ENCODE data around the gene SH3BGRL3.

The SH3BGRL3 gene

DNA sequence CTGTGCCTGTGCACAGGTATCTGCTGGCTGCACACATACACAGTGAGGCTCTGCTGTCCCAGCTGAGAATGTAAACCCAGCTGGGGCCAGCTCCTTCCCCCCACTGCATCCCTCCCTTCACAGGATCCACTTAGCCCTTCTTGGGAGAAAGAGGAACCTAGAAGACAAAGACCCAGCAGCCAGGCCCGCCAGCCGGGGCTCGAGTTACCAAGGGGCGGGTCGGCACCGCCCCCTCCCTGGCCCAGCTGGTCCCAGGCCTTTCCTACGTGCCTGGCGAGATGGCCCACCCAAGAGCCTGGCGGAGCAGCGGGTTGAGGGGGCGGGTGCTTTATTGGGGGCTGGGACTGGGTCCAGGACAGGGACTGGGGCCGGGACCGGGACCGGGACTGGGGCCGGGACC is 2.1 kb downstream of the SH3BGRL3 start:
- peak in 2 of 3 donors; percentile 74 to 76 for DNase-seq
- ChIA-PET CTCF (interaction anchor here (9.2 kb wide), 1 partner anchor 38 kb away, joined by 152 read pairs; the partner anchor contains the start of gene CD52), POLR2A (interaction anchor here (0.5 to 2.5 kb wide), 4 partner anchors 18 to 37 kb away, joined by 3 to 7 read pairs (median 4); partner anchors contain the start of gene CD52)
- Histone ChIP-seq H3K27ac (ENCODE audit: insufficient read depth in 1 of 2, low read depth in 1 of 2, low read length in 2 of 2, poor library complexity in 1 of 2, severe bottlenecking in 2 of 2) (peak overlapping the region; percentile 29 to 93), H3K4me3 (ENCODE audit: control insufficient read depth in 1 of 7, extremely low read depth in 1 of 7, insufficient read depth in 4 of 7, low read depth in 2 of 7, low read length in 6 of 7) (peak overlapping the region in 4 of 7 experiments; percentile 59 to 84 (median 78)), H3K27me3 (replicated peaks in 2 of 5; ENCODE audit: control insufficient read depth in 4 of 5, insufficient read depth in 5 of 5, low read length in 4 of 5) (no peaks in the 10 kb centered on the region), H3K9me3 (ENCODE audit: control extremely low read depth in 1 of 5, control insufficient read depth in 4 of 5, insufficient read depth in 2 of 5, low read depth in 1 of 5, low read length in 4 of 5) (no peaks in the 10 kb centered on the region), H3K4me1 (ENCODE audit: control extremely low read depth in 1 of 4, control insufficient read depth in 4 of 4, insufficient read depth in 4 of 4, low read length in 3 of 4) (peaks cover 23 to 98% (median 96%) of the 10 kb centered on the region in 4 experiments), H3K36me3 (ENCODE audit: control insufficient read depth in 4 of 4, insufficient read depth in 4 of 4, low read length in 3 of 4) (peaks cover 4 to 43% (median 21%) of the 10 kb centered on the region in 4 experiments)
- 26% methylated on average over 8 of the region's 15 CpGs for WGBS (ENCODE audit: insufficient coverage)

DNA sequence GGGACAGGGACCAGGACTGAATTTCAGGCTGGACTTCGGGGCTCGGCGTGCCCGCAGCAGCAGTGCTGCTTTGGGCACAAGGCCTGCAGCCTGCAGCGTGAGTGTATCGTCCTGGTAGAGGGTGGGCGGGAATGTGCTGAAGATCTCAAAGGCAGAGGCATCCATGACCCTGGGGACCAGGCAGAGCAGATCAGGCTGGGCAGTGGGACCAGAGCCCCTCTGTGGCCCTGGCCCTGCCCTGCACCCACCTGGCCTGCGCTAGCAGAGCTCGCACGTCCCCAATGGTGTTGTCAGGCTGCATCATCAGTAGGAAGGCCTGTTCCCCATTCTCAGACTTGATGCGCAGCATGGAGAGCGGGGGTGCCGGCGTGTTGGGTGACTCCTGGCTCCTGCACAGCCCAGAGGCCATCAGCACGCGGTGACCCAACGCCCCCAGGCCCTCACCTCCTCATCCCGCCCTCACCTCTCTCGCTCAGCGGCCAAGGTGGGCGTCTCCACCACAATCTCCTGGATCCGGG is 2.6 kb downstream of the SH3BGRL3 start:
- CTCF ChIA-PET: interaction anchor here (8.8 to 9.2 kb wide), 2 partner anchors 37 to 38 kb away, joined by 152 to 161 read pairs; partner anchors contain the start of gene CD52
- POLR2A ChIA-PET: interaction anchor here (0.5 to 2.5 kb wide), 2 partner anchors 35 to 37 kb away, joined by 3 to 7 read pairs; partner anchors contain the start of gene CD52
- no peaks in the 10 kb centered on the region for H3K27me3 ChIP-seq (replicated peaks in 2 of 5; ENCODE audit: control insufficient read depth in 4 of 5, insufficient read depth in 5 of 5, low read length in 4 of 5)
- peaks cover 23 to 98% (median 96%) of the 10 kb centered on the region in 4 experiments for H3K4me1 ChIP-seq (ENCODE audit: control extremely low read depth in 1 of 4, control insufficient read depth in 4 of 4, insufficient read depth in 4 of 4, low read length in 3 of 4)
- H3K27ac ChIP-seq (ENCODE audit: insufficient read depth in 1 of 2, low read depth in 1 of 2, low read length in 2 of 2, poor library complexity in 1 of 2, severe bottlenecking in 2 of 2): peak overlapping the region; percentile 18 to 29
- no peaks in the 10 kb centered on the region for H3K9me3 ChIP-seq (ENCODE audit: control extremely low read depth in 1 of 5, control insufficient read depth in 4 of 5, insufficient read depth in 2 of 5, low read depth in 1 of 5, low read length in 4 of 5)
- WGBS (ENCODE audit: insufficient coverage): 90% methylated on average over 18 of the region's 22 CpGs
- H3K4me3 ChIP-seq (ENCODE audit: control insufficient read depth in 1 of 7, extremely low read depth in 1 of 7, insufficient read depth in 4 of 7, low read depth in 2 of 7, low read length in 6 of 7): peak overlapping the region in 1 of 7 experiments; percentile 26
- H3K36me3 ChIP-seq (ENCODE audit: control insufficient read depth in 4 of 4, insufficient read depth in 4 of 4, low read length in 3 of 4): peaks cover 0 to 38% (median 21%) of the 10 kb centered on the region in 4 experiments
- peak in 1 of 3 donors; percentile 14 for DNase-seq

DNA sequence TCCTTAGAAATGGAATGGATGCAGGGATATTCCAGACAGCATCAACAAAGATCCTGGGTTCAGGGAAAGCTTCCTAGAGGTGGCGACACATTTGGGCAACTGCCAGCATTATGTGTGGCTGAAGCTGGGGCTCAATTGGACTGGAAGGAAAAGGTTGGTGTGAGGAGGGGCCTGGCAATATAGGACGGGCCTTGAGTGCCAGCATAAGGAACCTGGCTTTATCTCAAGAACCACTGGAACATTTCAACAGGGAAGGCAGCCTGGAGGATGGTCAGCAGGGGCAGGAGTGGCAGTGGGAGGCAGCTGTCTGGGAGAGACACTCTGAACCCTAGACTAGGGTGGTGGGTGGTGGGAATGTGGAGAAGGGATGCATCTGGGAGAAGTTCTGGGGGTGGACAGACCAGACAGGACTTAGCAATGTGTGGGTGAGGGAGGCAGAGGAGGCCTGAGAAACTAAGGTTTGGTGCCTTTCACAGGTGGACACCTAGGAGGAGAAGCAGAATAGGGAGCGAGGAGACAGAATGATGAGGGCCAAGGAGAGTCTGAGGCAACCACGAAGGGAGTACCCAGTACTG is 3.5 kb downstream of the SH3BGRL3 start:
- no peaks in the 10 kb centered on the region for H3K27me3 ChIP-seq (replicated peaks in 2 of 5; ENCODE audit: control insufficient read depth in 4 of 5, insufficient read depth in 5 of 5, low read length in 4 of 5)
- DNase-seq: peak in 1 of 3 donors; percentile 13
- ChIA-PET CTCF (interaction anchor here (0.9 to 8.8 kb wide), 2 partner anchors 17 to 36 kb away, joined by 3 to 161 read pairs; partner anchors contain the start of gene CD52), POLR2A (interaction anchor here (0.7 to 2.5 kb wide), 3 partner anchors 35 to 49 kb away, joined by 3 to 8 read pairs (median 7); partner anchors contain the start of genes CD52 and CEP85)
- WGBS (ENCODE audit: insufficient coverage): 82% methylated on average over 4 of the region's 4 CpGs
- H3K4me3 ChIP-seq (ENCODE audit: control insufficient read depth in 1 of 7, extremely low read depth in 1 of 7, insufficient read depth in 4 of 7, low read depth in 2 of 7, low read length in 6 of 7): no peak overlapping the region
- H3K27ac ChIP-seq (ENCODE audit: insufficient read depth in 1 of 2, low read depth in 1 of 2, low read length in 2 of 2, poor library complexity in 1 of 2, severe bottlenecking in 2 of 2): peak overlapping the region; percentile 91 to 92
- H3K4me1 ChIP-seq (ENCODE audit: control extremely low read depth in 1 of 4, control insufficient read depth in 4 of 4, insufficient read depth in 4 of 4, low read length in 3 of 4): peaks cover 24 to 98% (median 96%) of the 10 kb centered on the region in 4 experiments
- H3K36me3 ChIP-seq (ENCODE audit: control insufficient read depth in 4 of 4, insufficient read depth in 4 of 4, low read length in 3 of 4): peaks cover 0 to 29% (median 18%) of the 10 kb centered on the region in 4 experiments
- H3K9me3 ChIP-seq (ENCODE audit: control extremely low read depth in 1 of 5, control insufficient read depth in 4 of 5, insufficient read depth in 2 of 5, low read depth in 1 of 5, low read length in 4 of 5): no peaks in the 10 kb centered on the region

GRCh38 chr1:26283871-26284596 is 4.1 kb downstream of the SH3BGRL3 start:
- ChIA-PET CTCF (interaction anchor here (0.9 to 10.7 kb wide), 8 partner anchors 7 to 90 kb away, joined by 3 to 161 read pairs (median 9); partner anchors contain the start of genes CD52, SH3BGRL3 and UBXN11), POLR2A (interaction anchor here (0.7 to 3.0 kb wide), 4 partner anchors 9 to 50 kb away, joined by 3 to 13 read pairs (median 8); partner anchors contain the start of genes CD52 and CEP85)
- Histone ChIP-seq H3K36me3 (ENCODE audit: control insufficient read depth in 4 of 4, insufficient read depth in 4 of 4, low read length in 3 of 4) (peaks cover 0 to 25% (median 18%) of the 10 kb centered on the region in 4 experiments), H3K4me3 (ENCODE audit: control insufficient read depth in 1 of 7, extremely low read depth in 1 of 7, insufficient read depth in 4 of 7, low read depth in 2 of 7, low read length in 6 of 7) (peak overlapping the region in 2 of 7 experiments; percentile 10 to 19), H3K9me3 (ENCODE audit: control extremely low read depth in 1 of 5, control insufficient read depth in 4 of 5, insufficient read depth in 2 of 5, low read depth in 1 of 5, low read length in 4 of 5) (no peaks in the 10 kb centered on the region), H3K4me1 (ENCODE audit: control extremely low read depth in 1 of 4, control insufficient read depth in 4 of 4, insufficient read depth in 4 of 4, low read length in 3 of 4) (peaks cover 22 to 98% (median 96%) of the 10 kb centered on the region in 4 experiments), H3K27ac (ENCODE audit: insufficient read depth in 1 of 2, low read depth in 1 of 2, low read length in 2 of 2, poor library complexity in 1 of 2, severe bottlenecking in 2 of 2) (peak overlapping the region; percentile 91 to 92), H3K27me3 (replicated peaks in 2 of 5; ENCODE audit: control insufficient read depth in 4 of 5, insufficient read depth in 5 of 5, low read length in 4 of 5) (no peaks in the 10 kb centered on the region)
- no peak for DNase-seq
- 95% methylated on average over 11 of the region's 12 CpGs for WGBS (ENCODE audit: insufficient coverage)

DNA sequence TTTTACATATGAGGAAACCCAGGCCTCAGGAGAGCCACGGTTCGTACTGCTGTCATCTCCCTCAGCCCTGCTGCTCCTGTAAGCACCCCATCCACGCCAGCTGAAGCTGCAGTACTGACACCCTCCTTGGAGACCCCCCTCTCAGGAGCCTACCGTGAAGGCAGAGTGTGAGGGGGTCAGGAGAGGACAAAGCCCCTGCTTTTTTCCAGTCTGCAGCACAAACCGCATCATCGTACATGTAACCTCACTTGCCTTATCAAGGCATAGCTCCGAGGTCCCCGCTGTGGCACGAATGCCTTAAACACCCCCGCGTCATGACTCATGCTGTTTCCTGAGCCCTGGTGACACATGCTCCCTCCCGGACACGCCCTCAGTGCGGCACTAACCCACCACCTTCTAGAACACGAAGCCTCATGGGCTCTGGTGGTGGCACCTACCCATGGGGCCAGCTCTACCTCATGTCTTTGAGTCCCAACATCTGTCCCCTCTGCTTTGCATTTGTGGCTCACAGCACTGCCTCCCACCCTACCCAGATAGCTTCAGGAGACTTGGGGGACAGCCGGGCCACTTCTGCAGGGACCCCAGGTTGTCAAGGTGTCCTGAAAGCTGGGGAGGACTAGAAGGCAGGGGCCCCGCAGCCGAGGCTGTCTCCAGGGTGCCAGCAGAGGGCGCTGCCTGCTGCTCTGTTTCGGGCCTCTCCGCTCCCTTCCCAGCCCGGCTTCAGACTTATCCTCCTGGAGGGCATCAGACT is 4.9 kb downstream of the SH3BGRL3 start:
- POLR2A ChIA-PET: interaction anchor here (0.6 to 3.0 kb wide), 4 partner anchors 9 to 107 kb away, joined by 3 to 13 read pairs (median 8); partner anchors contain the start of gene CD52
- H3K4me3 ChIP-seq (ENCODE audit: control insufficient read depth in 1 of 7, extremely low read depth in 1 of 7, insufficient read depth in 4 of 7, low read depth in 2 of 7, low read length in 6 of 7): peak overlapping the region in 3 of 7 experiments; percentile 7 to 19 (median 10)
- peaks cover 0 to 25% (median 18%) of the 10 kb centered on the region in 4 experiments for H3K36me3 ChIP-seq (ENCODE audit: control insufficient read depth in 4 of 4, insufficient read depth in 4 of 4, low read length in 3 of 4)
- CTCF ChIA-PET: interaction anchor here (0.7 to 10.7 kb wide), 15 partner anchors 8 to 115 kb away, joined by 3 to 161 read pairs (median 4); partner anchors contain the start of genes CD52, SH3BGRL3, UBXN11 and ZNF593
- DNase-seq: peak; percentile 99 to 100 (median 99)
- H3K27me3 ChIP-seq (replicated peaks in 2 of 5; ENCODE audit: control insufficient read depth in 4 of 5, insufficient read depth in 5 of 5, low read length in 4 of 5): no peaks in the 10 kb centered on the region
- peaks cover 19 to 98% (median 96%) of the 10 kb centered on the region in 4 experiments for H3K4me1 ChIP-seq (ENCODE audit: control extremely low read depth in 1 of 4, control insufficient read depth in 4 of 4, insufficient read depth in 4 of 4, low read length in 3 of 4)
- H3K27ac ChIP-seq (ENCODE audit: insufficient read depth in 1 of 2, low read depth in 1 of 2, low read length in 2 of 2, poor library complexity in 1 of 2, severe bottlenecking in 2 of 2): peak overlapping the region; percentile 91 to 92
- 8% methylated on average over 15 of the region's 22 CpGs for WGBS (ENCODE audit: insufficient coverage)
- H3K9me3 ChIP-seq (ENCODE audit: control extremely low read depth in 1 of 5, control insufficient read depth in 4 of 5, insufficient read depth in 2 of 5, low read depth in 1 of 5, low read length in 4 of 5): no peaks in the 10 kb centered on the region
